ENCODE results near the gene TRIM24.

The TRIM24 gene

GRCh38 chr7:138553805-138554204, 93.7 kb downstream of the TRIM24 start:
- DNase-seq (ENCODE audit: low read depth): no peak
- H3K4me3 ChIP-seq (ENCODE audit: low read depth, low read length): no peak overlapping the region
- no peak for TF ChIP-seq CTCF (IDR thresholded peaks at IDR 0.05; ENCODE audit: low read depth, low read length)
- TF ChIP-seq MYC (IDR thresholded peaks at IDR 0.05; ENCODE audit: low read depth, low read length): no peak
- no peak for TF ChIP-seq MAX (IDR thresholded peaks at IDR 0.05; ENCODE audit: low read depth, low read length)
- no peak for TF ChIP-seq POLR2A (IDR thresholded peaks at IDR 0.05; ENCODE audit: extremely low read depth, insufficient read length)

- no peak for DNase-seq (ENCODE audit: low read depth)
- no peak for TF ChIP-seq POLR2A (IDR thresholded peaks at IDR 0.05; ENCODE audit: extremely low read depth, insufficient read length)
- no peak for TF ChIP-seq MYC (IDR thresholded peaks at IDR 0.05; ENCODE audit: low read depth, low read length)
- no peak for TF ChIP-seq MAX (IDR thresholded peaks at IDR 0.05; ENCODE audit: low read depth, low read length)
- TF ChIP-seq CTCF (IDR thresholded peaks at IDR 0.05; ENCODE audit: low read depth, low read length): no peak
- H3K4me3 ChIP-seq (ENCODE audit: low read depth, low read length): no peak overlapping the region
Observed at GRCh38 chr7:138554674-138555073, 94.6 kb downstream of the TRIM24 start.

- no peak overlapping the region for H3K4me3 ChIP-seq (ENCODE audit: low read depth, low read length)
- no peak for TF ChIP-seq POLR2A (IDR thresholded peaks at IDR 0.05; ENCODE audit: extremely low read depth, insufficient read length)
- TF ChIP-seq CTCF (IDR thresholded peaks at IDR 0.05; ENCODE audit: low read depth, low read length): no peak
- TF ChIP-seq MYC (IDR thresholded peaks at IDR 0.05; ENCODE audit: low read depth, low read length): no peak
- no peak for TF ChIP-seq MAX (IDR thresholded peaks at IDR 0.05; ENCODE audit: low read depth, low read length)
- DNase-seq (ENCODE audit: low read depth): no peak
Observed at GRCh38 chr7:138555684-138556083, 95.6 kb downstream of the TRIM24 start.

GRCh38 chr7:138556771-138557484, 96.9 kb downstream of the TRIM24 start:
- no peak for DNase-seq (ENCODE audit: low read depth)
- TF ChIP-seq MAX (IDR thresholded peaks at IDR 0.05; ENCODE audit: low read depth, low read length) (no peak), CTCF (IDR thresholded peaks at IDR 0.05; ENCODE audit: low read depth, low read length) (no peak), POLR2A (IDR thresholded peaks at IDR 0.05; ENCODE audit: extremely low read depth, insufficient read length) (no peak), MYC (IDR thresholded peaks at IDR 0.05; ENCODE audit: low read depth, low read length) (no peak)
- H3K4me3 ChIP-seq (ENCODE audit: low read depth, low read length): no peak overlapping the region

GRCh38 chr7:138559448-138559847, 99.4 kb downstream of the TRIM24 start:
- DNase-seq (ENCODE audit: low read depth): no peak
- H3K4me3 ChIP-seq (ENCODE audit: low read depth, low read length): no peak overlapping the region
- TF ChIP-seq MYC (IDR thresholded peaks at IDR 0.05; ENCODE audit: low read depth, low read length) (no peak), MAX (IDR thresholded peaks at IDR 0.05; ENCODE audit: low read depth, low read length) (no peak)

GRCh38 chr7:138563808-138564207, 103.7 kb downstream of the TRIM24 start:
- TF ChIP-seq MYC (IDR thresholded peaks at IDR 0.05; ENCODE audit: low read depth, low read length) (no peak), POLR2A (IDR thresholded peaks at IDR 0.05; ENCODE audit: extremely low read depth, insufficient read length) (no peak), MAX (IDR thresholded peaks at IDR 0.05; ENCODE audit: low read depth, low read length) (no peak)
- DNase-seq (ENCODE audit: low read depth): peak; percentile 34
- H3K4me3 ChIP-seq (ENCODE audit: low read depth, low read length): peak overlapping the region; percentile 78
